ENCODE results near the gene TDRD5.
"Not testable (repeated sequence)": the region's sequence is repeated elsewhere in the genome, so short reads cannot be mapped to it uniquely, and the experiment has no call there.

Gene TDRD5

GRCh38 chr1:179599623-179600249, 8.1 kb downstream of the TDRD5 start:
- no peak for DNase-seq

GRCh38 chr1:179601093-179601492, 9.5 kb downstream of the TDRD5 start:
- DNase-seq: no peak

DNA sequence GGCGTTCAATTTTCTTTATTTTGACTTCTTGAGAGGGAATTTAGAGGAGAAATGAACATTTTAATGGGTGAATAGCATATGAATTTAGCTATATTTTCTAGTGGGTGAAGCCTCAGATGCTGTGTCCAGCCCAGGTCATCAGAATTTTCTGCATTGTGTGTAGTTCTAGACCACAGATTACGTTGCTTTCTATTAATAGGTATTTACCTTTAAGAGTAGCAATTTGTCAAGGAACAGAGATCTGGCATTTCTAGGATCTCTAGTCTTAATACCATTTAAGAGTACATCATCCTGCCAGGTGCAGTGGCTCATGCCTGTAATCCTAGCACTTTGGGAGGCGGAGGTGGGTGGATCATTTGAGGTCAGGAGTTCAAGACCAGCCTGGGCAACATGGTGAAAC, 20.7 kb downstream of the TDRD5 start:
- no peak for DNase-seq

- DNase-seq: no peak
Measured at GRCh38 chr1:179630719-179631118, 39.1 kb downstream of the TDRD5 start.

GRCh38 chr1:179632868-179633267, 41.2 kb downstream of the TDRD5 start:
- DNase-seq: no peak

- DNase-seq: no peak
Measured at GRCh38 chr1:179637211-179637860, 45.7 kb downstream of the TDRD5 start.

DNA sequence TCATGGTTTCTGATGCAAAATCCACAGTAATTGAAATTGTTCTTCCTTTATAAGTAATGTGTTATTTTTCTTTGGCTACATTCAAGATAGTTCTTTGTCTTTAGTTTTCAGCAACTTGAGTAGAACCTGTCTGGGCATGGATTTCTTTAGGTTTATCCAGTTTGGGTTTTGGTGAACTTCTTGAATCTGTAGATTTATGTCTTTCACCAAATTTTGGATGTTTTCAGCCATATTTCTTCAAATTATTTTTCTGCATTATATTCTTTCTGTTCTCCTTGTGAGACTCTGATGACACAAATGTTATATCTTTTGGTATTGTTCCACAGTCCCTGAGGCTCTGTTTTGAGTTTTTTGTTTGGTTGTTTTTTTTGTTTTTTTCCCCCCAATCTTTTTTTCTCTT, 69.4 kb downstream of the TDRD5 start:
- no peak for DNase-seq

DNA sequence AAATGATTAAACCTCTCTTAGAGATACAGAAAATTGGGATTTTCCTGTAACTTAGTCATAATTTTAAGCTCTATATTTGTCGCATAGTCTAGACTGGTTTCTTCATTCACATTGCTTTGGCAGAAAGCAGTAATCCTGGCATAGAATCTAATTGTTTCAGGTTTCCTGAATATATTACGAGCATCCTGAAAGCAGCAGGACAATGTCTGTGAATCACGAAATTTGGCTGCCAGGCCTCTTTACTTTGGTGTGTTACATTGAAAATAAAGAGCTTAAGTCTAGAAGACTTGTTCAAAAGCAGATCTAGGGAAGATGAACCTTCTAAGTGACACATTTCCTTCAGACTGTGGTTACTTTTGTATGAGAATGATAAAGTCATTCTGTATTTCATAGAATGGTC, 72.2 kb downstream of the TDRD5 start:
- no peak for DNase-seq

DNA sequence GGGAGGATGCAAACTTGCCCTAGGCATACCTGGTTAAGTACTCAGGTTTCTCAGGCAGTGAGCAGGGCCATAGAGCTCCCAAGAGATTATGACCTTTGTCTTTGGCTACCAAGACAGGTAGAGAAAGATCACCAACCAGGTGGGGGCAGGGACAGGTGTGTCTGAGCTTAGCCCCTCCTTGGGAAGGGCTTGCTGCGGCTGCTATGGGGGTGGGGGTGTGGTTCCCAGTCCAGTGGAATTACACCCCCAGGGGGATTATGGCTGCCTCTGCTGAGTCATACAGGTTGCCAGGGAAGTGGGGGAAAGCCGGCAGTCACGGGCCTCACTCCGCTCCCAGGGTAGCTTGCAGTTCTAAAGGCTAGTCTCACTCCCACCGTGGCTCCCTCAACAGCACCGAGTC, 86.2 kb downstream of the TDRD5 start:
- no peak for DNase-seq

GRCh38 chr1:179694530-179694929, 102.9 kb downstream of the TDRD5 start:
- not testable (repeated sequence) for DNase-seq

- no peak for DNase-seq
Measured at GRCh38 chr1:179702946-179703539, 111.4 kb downstream of the TDRD5 start.

- no peak for DNase-seq
Measured at GRCh38 chr1:179706339-179706941, 114.8 kb downstream of the TDRD5 start.

- DNase-seq: no peak
Measured at GRCh38 chr1:179707406-179707805, 115.8 kb downstream of the TDRD5 start.

- DNase-seq: no peak
Measured at GRCh38 chr1:179708434-179709195, 117.0 kb downstream of the TDRD5 start.

GRCh38 chr1:179709841-179710329, 118.3 kb downstream of the TDRD5 start:
- no peak for DNase-seq

- no peak for DNase-seq
Measured at GRCh38 chr1:179714159-179714558, 122.5 kb downstream of the TDRD5 start.

GRCh38 chr1:179714623-179715022, 123.0 kb downstream of the TDRD5 start:
- no peak for DNase-seq

DNA sequence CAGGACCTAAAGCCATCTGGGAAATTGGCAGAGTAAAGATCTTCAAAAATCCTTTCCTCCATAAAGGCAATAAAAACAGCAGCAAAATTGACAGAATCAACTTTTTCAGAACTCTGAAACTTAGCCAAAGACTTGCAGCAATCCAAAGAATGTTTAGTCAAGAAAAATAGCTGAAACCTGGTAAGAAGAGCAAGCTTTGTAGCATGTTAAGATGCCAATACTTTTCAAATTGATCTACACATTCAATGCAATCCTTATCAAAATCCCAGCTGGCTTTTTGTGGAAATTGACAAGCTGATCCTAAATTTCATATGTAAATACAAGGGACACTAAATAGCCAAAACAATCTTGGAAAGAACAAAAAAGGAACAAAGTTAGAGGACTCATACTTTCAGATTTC, 127.6 kb downstream of the TDRD5 start:
- no peak for DNase-seq

- DNase-seq: no peak
Measured at GRCh38 chr1:179728271-179728670, 136.6 kb downstream of the TDRD5 start.

DNA sequence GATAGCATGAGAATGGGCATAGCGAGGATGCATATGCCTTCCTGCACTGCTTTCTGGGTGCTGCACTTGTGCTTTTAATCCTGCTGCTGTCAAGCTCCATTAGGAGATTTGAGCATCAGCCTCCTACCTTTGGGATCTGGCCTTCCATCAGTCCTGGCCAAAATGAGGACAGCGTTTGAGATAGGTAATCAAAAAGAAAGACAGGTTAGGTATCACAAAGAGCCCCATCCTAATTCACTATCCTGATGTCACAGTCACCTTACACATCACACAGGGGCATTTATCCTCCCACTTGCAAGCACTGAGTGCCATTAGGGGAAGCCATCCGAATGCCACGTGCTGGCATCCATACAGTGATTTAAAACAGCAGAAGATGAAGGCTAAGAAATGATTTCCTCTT, 138.2 kb downstream of the TDRD5 start:
- no peak for DNase-seq

DNA sequence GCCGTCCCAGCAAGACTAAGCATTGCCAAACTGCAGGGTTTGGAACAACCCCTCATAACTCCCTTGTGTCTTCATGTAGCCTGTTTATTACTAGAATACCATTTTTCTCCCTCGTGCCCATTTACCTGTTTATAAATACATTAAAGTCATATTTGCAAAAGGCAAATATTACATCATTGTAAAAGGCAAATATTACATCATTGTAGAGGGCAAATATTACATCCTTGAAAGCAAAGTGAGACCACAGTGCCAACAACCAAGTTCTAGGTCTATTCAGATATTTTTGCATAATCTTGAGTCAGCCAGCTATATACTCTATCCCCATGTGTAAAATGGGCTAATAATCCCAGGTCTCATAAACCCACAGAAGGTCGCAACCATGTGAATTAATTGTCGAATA, 140.0 kb downstream of the TDRD5 start:
- no peak for DNase-seq
